Osteoblast (primary cell): ENCODE measurements around the gene HMCN1. TPM values are rescaled to one million over a fixed set of nuclear protein-coding genes. Genes with fewer than 3 reads are reported as not detected.

Source experiments
- DNase-seq: peaks from one replicate; pipeline ENCODE4 v3.0.0; 2011; ENCODE audit warnings: low spot score, mixed read lengths; ENCODE audit not compliant: insufficient read length; ENCODE audit errors: missing footprints
- H2AFZ ChIP-seq: 2 replicates; pipeline ENCODE4 v1.6.0; 2011; ENCODE audit warnings: mild to moderate bottlenecking, low read length
- H3K27ac ChIP-seq: 2 replicates; pipeline ENCODE4 v1.5.1; 2011; ENCODE audit warnings: mild to moderate bottlenecking, low read depth, low read length, moderate library complexity
- H3K27me3 ChIP-seq: 2 replicates; pipeline ENCODE4 v1.6.0; 2012; ENCODE audit warnings: mild to moderate bottlenecking, control low read depth, inconsistent platforms, low read length, moderate library complexity; ENCODE audit not compliant: insufficient read depth
- H3K36me3 ChIP-seq: 2 replicates; pipeline ENCODE4 v1.5.1; 2011; ENCODE audit warnings: mild to moderate bottlenecking, low read length, control low read depth, moderate library complexity; ENCODE audit not compliant: insufficient read depth
- H3K4me1 ChIP-seq: 2 replicates; pipeline ENCODE4 v1.5.1; 2011; ENCODE audit warnings: mild to moderate bottlenecking, low read length, control low read depth, moderate library complexity; ENCODE audit not compliant: insufficient read depth
- H3K4me2 ChIP-seq: 2 replicates; pipeline ENCODE4 v1.6.0; 2011; ENCODE audit warnings: mild to moderate bottlenecking, low read length; ENCODE audit not compliant: insufficient read depth
- H3K4me3 ChIP-seq: fragments of 200-600 bp; sonication (generic); 3 replicates; pipeline ENCODE4 v1.5.1; 2012; ENCODE audit warnings: mild to moderate bottlenecking, low read length, inconsistent platforms; ENCODE audit not compliant: insufficient read depth
- H3K79me2 ChIP-seq: 2 replicates; pipeline ENCODE4 v1.6.0; 2012; ENCODE audit warnings: mild to moderate bottlenecking, low read length, control low read depth, inconsistent platforms; ENCODE audit not compliant: insufficient read depth
- H3K9me3 ChIP-seq: 2 replicates; pipeline ENCODE4 v1.5.1; 2011; ENCODE audit warnings: low read depth, low read length, control low read depth
- H4K20me1 ChIP-seq: 2 replicates; pipeline ENCODE4 v1.6.0; 2012; ENCODE audit warnings: mild to moderate bottlenecking, low read length, control low read depth; ENCODE audit not compliant: insufficient read depth
- total RNA-seq: library from RNA; depleted of rRNA; stranded (reverse); fragments of >200 nt; gene quantifications from 2 replicates; pipeline ENCODE4 v1.2.3, GENCODE V29; 2012
- TF ChIP-seq, protein P1 (sequence below): IDR thresholded peaks from 2 replicates; pipeline ENCODE4 v1.5.1; 2011; ENCODE audit warnings: mild to moderate bottlenecking, low read depth, low read length, moderate library complexity; ENCODE audit errors: extremely low read depth

HMCN1 gene
- total RNA-seq, 1 donor = 178 TPM

DNA sequence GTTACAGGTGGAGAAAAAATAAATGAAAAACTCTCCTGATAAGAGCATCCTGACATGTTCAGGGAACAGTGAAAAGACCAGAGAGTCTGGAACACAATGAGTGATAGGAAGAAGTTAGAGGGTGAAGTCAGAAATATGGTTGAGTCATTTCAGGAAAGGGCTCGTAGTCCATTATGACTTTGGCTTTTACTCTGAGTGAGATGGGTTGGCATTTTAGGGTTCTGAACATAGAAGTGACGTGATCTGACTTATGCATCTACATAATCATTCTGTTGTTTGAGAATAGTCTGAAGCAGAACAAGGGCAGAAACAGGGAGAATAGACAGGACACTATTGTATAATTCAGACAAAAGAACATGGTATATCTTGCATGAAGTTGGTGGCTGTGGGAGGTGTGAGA is 5.8 kb downstream of the HMCN1 start:
- no peaks in the 10 kb centered on the region for H3K36me3 ChIP-seq
- no peak overlapping the region for H3K27ac ChIP-seq
- no peaks in the 10 kb centered on the region for H3K27me3 ChIP-seq
- DNase-seq = no peak
- no peak overlapping the region for H3K4me3 ChIP-seq
- no peak overlapping the region for H2AFZ ChIP-seq
- H4K20me1 ChIP-seq = no peaks in the 10 kb centered on the region
- no peak overlapping the region for H3K4me2 ChIP-seq
- TF ChIP-seq, protein P1, sequence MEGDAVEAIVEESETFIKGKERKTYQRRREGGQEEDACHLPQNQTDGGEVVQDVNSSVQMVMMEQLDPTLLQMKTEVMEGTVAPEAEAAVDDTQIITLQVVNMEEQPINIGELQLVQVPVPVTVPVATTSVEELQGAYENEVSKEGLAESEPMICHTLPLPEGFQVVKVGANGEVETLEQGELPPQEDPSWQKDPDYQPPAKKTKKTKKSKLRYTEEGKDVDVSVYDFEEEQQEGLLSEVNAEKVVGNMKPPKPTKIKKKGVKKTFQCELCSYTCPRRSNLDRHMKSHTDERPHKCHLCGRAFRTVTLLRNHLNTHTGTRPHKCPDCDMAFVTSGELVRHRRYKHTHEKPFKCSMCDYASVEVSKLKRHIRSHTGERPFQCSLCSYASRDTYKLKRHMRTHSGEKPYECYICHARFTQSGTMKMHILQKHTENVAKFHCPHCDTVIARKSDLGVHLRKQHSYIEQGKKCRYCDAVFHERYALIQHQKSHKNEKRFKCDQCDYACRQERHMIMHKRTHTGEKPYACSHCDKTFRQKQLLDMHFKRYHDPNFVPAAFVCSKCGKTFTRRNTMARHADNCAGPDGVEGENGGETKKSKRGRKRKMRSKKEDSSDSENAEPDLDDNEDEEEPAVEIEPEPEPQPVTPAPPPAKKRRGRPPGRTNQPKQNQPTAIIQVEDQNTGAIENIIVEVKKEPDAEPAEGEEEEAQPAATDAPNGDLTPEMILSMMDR = no peak
- H3K79me2 ChIP-seq = no peaks in the 10 kb centered on the region
- H3K4me1 ChIP-seq = peaks cover 4% of the 10 kb centered on the region
- H3K9me3 ChIP-seq = peaks cover 2% of the 10 kb centered on the region

DNA sequence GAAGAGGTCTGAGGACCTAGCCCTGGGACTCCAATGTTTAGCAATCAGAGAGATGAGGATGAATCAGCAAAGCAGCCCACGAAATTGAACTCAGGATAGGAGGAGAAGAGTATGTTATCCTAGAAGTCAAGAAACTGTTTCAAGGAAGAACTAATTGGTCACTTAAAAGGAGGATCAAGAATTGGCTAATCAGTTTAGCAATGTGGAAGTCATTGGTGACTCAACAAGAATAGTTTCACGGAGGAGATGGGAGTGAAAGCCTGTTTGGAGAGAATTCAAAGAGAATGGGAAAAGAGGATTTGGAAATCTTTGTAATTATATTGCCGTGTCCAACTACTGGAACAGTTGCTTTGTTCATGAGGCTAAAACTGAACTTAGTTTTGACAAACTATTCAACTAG is 7.4 kb downstream of the HMCN1 start:
- DNase-seq = no peak

DNA sequence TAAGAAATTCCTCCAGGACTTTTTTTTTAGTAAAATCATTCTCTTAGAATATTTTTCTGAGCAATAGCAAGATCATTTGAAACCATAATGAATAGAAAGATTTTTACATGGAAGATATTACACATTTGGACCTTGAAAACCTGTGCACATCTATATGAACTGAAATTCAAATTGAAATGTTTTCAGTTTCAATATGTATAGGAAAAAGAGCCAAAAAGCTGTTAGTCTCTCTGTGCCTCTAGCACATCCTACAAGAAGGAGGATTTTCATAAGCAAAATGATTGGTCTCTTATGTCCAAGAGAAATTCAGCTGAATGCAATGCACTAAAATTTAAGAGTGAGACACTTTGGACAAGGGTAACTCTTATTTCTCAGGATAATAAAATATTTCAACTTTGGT is 8.2 kb downstream of the HMCN1 start:
- Histone ChIP-seq H3K4me1 (no peaks in the 10 kb centered on the region), H3K4me3 (no peak overlapping the region), H3K4me2 (no peak overlapping the region), H2AFZ (no peak overlapping the region), H3K27me3 (no peaks in the 10 kb centered on the region), H3K79me2 (no peaks in the 10 kb centered on the region), H3K9me3 (peaks cover 2% of the 10 kb centered on the region), H3K27ac (no peak overlapping the region), H4K20me1 (no peaks in the 10 kb centered on the region), H3K36me3 (no peaks in the 10 kb centered on the region)
- DNase-seq = no peak
- TF ChIP-seq, protein P1 = no peak

More for the DNA sequence above, 7.4 kb downstream of the HMCN1 start:
- no peaks in the 10 kb centered on the region for H4K20me1 ChIP-seq
- TF ChIP-seq, protein P1 = no peak
- H3K9me3 ChIP-seq = peaks cover 2% of the 10 kb centered on the region
- no peaks in the 10 kb centered on the region for H3K79me2 ChIP-seq
- H3K4me2 ChIP-seq = no peak overlapping the region
- H3K27ac ChIP-seq = no peak overlapping the region
- no peak overlapping the region for H2AFZ ChIP-seq
- no peak overlapping the region for H3K4me3 ChIP-seq
- no peaks in the 10 kb centered on the region for H3K36me3 ChIP-seq
- H3K27me3 ChIP-seq = no peaks in the 10 kb centered on the region
- no peaks in the 10 kb centered on the region for H3K4me1 ChIP-seq

DNA sequence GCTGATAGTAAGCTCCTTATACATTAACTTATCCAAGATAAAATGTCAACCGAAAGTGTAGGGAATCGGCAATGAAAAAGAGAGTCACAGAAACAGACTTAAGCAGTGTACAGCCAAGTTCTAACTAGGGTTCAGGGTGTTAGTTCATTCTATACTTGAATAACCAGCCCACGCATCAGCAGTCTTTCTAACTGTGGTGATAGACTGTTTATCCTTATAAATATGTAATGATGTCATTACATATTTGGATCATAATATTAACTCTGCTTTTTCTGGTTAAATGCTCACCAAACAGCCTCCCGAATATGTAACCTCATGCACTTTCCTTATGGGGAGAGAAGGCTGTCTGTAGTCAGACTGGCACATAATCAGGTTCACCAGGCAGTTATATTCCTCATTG is 11.0 kb downstream of the HMCN1 start:
- Histone ChIP-seq H2AFZ (no peak overlapping the region), H3K79me2 (no peaks in the 10 kb centered on the region), H3K9me3 (peaks cover 2% of the 10 kb centered on the region), H3K27ac (no peak overlapping the region), H3K4me1 (no peaks in the 10 kb centered on the region), H3K27me3 (no peaks in the 10 kb centered on the region), H4K20me1 (no peaks in the 10 kb centered on the region), H3K36me3 (no peaks in the 10 kb centered on the region), H3K4me2 (no peak overlapping the region), H3K4me3 (no peak overlapping the region)
- TF ChIP-seq, protein P1 = no peak
- DNase-seq = no peak
